Upper lobe of right lung (tissue), 1 donor: ENCODE results near the gene SLC22A14. TPM values are rescaled to one million over a fixed set of nuclear protein-coding genes. Genes with fewer than 3 reads are reported as not detected.

Experiments used
- ATAC-seq: fragments of 200-7000 bp; cut with Tn5 transposase; one replicate; pipeline ENCODE4 v1.9.1; 2020; ENCODE audit warnings: mild to moderate bottlenecking, moderate library complexity
- DNase-seq: peaks from one replicate; pipeline ENCODE4 v3.0.0-alpha.2; 2020
- H3K27ac ChIP-seq: fragments of 200-600 bp; one replicate; pipeline ENCODE4 v1.8.0; 2022
- H3K27me3 ChIP-seq: fragments of 200-600 bp; one replicate; pipeline ENCODE4 v1.8.0; 2022; ENCODE audit warnings: mild to moderate bottlenecking
- H3K36me3 ChIP-seq: fragments of 200-600 bp; one replicate; pipeline ENCODE4 v1.8.0; 2022
- H3K4me1 ChIP-seq: fragments of 200-600 bp; one replicate; pipeline ENCODE4 v1.8.0; 2022
- H3K4me3 ChIP-seq: fragments of 200-600 bp; one replicate; pipeline ENCODE4 v1.8.0; 2022; ENCODE audit warnings: mild to moderate bottlenecking
- H3K9me3 ChIP-seq: fragments of 200-600 bp; one replicate; pipeline ENCODE4 v1.8.0; 2022
- CTCF ChIP-seq: fragments of 200-600 bp; IDR thresholded peaks from one replicate; pipeline ENCODE4 v1.8.0; 2022; ENCODE audit warnings: antibody characterized with exemption
- intact Hi-C: fragments of 100-400 bp; cut with DNase I; formaldehyde crosslinking; loops from one replicate; pipeline ENCODE4 v1.11.0; 2022
- total RNA-seq: library from RNA; stranded (reverse); fragmentation: NEBNext Ultra II Directional; extraction: Animal tissue kit (Norgen Biotek cat#: 25700); gene quantifications from one replicate; pipeline ENCODE4 v1.2.1, GENCODE V29; 2021
- donor health status: DM: no; HTN: yes; CAD: no; lungs with severe emphysema.

The SLC22A14 gene
- total RNA-seq, 1 donor from 2014 or later = 0.20 TPM

DNA sequence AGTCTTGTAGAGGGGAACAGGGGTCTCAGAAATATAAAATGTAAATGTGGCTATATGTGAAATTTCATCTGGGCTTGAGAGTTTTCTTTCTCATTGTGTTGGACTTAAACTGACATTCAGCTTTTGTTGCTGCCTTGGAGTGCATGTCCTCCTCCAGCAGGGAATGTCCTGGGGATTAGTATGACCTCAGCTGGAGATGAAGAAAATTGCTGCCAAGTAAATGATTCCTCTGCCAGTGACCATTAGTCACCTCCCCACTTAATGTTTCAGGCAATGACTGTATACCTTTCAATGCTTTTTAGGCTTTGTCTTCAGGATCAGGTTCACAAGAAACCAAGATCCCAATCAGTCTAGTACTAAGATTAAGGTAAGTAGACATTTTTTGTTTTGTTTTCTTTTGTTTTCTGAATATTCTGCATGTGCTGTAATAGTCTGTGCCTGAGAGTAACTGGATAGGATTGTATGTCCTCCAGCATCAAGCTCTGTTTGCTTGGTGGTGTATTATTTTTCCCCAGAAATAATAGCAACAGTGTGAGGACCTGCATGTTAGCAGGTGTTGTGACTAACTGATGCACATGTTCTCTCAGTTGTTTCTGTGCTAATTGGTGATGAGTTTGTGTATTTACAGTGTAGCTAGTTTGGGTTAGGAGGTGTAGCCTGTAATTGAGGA, 34.6 kb upstream of the SLC22A14 start:
- H3K27me3 ChIP-seq = no peaks in the 10 kb centered on the region
- H3K4me1 ChIP-seq = no peaks in the 10 kb centered on the region
- peak; percentile 56 for ATAC-seq
- peaks cover 74% of the 10 kb centered on the region for H3K36me3 ChIP-seq
- no peak overlapping the region for H3K4me3 ChIP-seq
- intact Hi-C loops = no loop called here
- TF ChIP-seq CTCF = peak; percentile 6
- no peak for DNase-seq
- H3K27ac ChIP-seq = no peak overlapping the region
- no peaks in the 10 kb centered on the region for H3K9me3 ChIP-seq

- TF ChIP-seq CTCF = no peak
- Histone ChIP-seq H3K36me3 (peaks cover 80% of the 10 kb centered on the region), H3K4me3 (no peak overlapping the region), H3K4me1 (no peaks in the 10 kb centered on the region), H3K9me3 (no peaks in the 10 kb centered on the region), H3K27me3 (no peaks in the 10 kb centered on the region), H3K27ac (no peak overlapping the region)
- intact Hi-C loops = no loop called here
- ATAC-seq (no peak), DNase-seq (no peak)
Measured at GRCh38 chr3:38250198-38250597, 31.9 kb upstream of the SLC22A14 start.

DNA sequence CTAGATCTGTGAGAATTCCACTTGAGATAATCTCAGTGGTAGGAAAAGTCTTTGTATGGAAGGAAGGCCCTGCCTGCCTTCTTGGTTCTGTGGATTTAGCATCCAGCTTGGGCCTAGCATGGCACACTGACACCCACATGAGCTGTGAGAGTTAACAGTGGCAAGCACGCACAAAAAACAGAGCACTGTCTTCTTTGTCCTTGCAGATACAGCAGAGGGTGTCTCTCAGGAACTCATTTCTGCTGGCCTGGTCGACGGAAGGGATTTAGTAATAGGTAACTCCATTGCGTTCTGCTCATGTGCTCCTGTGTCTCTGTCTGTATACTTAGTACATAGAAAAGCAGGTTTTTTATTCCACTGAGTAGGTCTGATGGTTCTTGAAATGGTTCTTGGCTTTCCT, 30.9 kb upstream of the SLC22A14 start:
- no peaks in the 10 kb centered on the region for H3K9me3 ChIP-seq
- no peaks in the 10 kb centered on the region for H3K4me1 ChIP-seq
- peaks cover 75% of the 10 kb centered on the region for H3K36me3 ChIP-seq
- ATAC-seq (no peak), DNase-seq (no peak)
- no peak for TF ChIP-seq CTCF
- H3K4me3 ChIP-seq = no peak overlapping the region
- no peaks in the 10 kb centered on the region for H3K27me3 ChIP-seq
- H3K27ac ChIP-seq = no peak overlapping the region
- intact Hi-C loops = no loop called here

DNA sequence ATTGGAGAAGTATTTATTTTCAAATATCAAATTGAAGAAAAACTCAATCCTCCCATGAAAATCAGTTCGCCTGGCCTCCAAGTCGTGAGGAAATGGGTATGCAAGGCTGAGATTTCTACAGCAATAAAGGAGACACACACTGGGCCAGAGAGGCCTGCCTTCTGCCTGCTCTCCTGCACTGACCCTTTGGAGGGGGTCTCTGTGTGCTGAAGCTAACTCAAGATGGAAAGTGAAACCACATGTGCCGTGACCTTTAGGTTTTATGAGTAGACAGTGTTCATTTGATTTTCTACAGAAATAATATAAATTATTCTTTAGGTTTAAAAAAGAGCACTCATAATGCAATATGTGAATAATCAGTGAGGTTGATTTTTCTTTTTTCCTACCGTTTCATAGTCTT, 28.4 kb upstream of the SLC22A14 start:
- Histone ChIP-seq H3K27ac (no peak overlapping the region), H3K4me1 (no peaks in the 10 kb centered on the region), H3K27me3 (no peaks in the 10 kb centered on the region), H3K4me3 (no peak overlapping the region), H3K36me3 (peaks cover 54% of the 10 kb centered on the region), H3K9me3 (no peaks in the 10 kb centered on the region)
- intact Hi-C loops = no loop called here
- TF ChIP-seq CTCF = no peak
- ATAC-seq = no peak
- no peak for DNase-seq

- no peak for ATAC-seq
- Histone ChIP-seq H3K27me3 (no peaks in the 10 kb centered on the region), H3K36me3 (peaks cover 42% of the 10 kb centered on the region), H3K4me1 (no peaks in the 10 kb centered on the region), H3K27ac (no peak overlapping the region), H3K4me3 (no peak overlapping the region), H3K9me3 (no peaks in the 10 kb centered on the region)
- TF ChIP-seq CTCF = no peak
- DNase-seq = no peak
- intact Hi-C loops = no loop called here
Measured at GRCh38 chr3:38254872-38255271, 27.2 kb upstream of the SLC22A14 start.

DNA sequence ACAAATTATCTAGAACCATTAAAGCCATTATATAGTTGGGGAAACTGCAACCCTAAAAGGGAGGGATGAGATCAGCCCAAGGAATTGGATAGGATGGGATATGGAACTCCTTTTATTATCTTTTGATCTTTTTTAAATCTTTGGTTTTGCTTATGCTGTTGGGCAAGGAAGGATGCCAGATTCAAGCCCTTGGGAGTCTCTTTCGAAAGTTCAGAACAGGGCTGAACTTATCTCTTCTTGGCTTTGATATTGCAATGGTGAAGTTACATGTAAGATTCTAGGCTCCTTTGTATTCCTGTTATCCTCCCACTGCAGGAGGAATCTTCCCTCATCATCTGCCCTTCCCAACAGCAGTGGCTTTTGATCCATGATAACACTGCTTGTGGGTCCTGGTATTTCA, 26.5 kb upstream of the SLC22A14 start:
- H3K27ac ChIP-seq = no peak overlapping the region
- H3K4me1 ChIP-seq = no peaks in the 10 kb centered on the region
- H3K27me3 ChIP-seq = no peaks in the 10 kb centered on the region
- intact Hi-C loops = no loop called here
- H3K36me3 ChIP-seq = peaks cover 36% of the 10 kb centered on the region
- no peak for ATAC-seq
- no peaks in the 10 kb centered on the region for H3K9me3 ChIP-seq
- no peak for TF ChIP-seq CTCF
- no peak overlapping the region for H3K4me3 ChIP-seq
- no peak for DNase-seq
